LNCaP clone FGC (cell line): ENCODE measurements around the gene RUSF1.

Source experiments
- DNase-seq: peaks from one replicate; pipeline ENCODE4 v3.0.0-alpha.2; 2011; ENCODE audit warnings: low read depth
- H3K4me3 ChIP-seq: 2 replicates; pipeline ENCODE4 v1.5.1; 2011; ENCODE audit warnings: mild to moderate bottlenecking, low read depth, low read length, control low read depth
- TF ChIP-seq, protein P1 (sequence below): IDR thresholded peaks from 2 replicates; pipeline ENCODE4 v1.5.1; 2012; ENCODE audit warnings: mild to moderate bottlenecking; ENCODE audit not compliant: control insufficient read depth, insufficient read depth; ENCODE audit errors: extremely low read depth

RUSF1 gene

GRCh38 chr16:31493506-31494125, 14.6 kb downstream of the RUSF1 start:
- DNase-seq: no peak
- TF ChIP-seq, protein P1, sequence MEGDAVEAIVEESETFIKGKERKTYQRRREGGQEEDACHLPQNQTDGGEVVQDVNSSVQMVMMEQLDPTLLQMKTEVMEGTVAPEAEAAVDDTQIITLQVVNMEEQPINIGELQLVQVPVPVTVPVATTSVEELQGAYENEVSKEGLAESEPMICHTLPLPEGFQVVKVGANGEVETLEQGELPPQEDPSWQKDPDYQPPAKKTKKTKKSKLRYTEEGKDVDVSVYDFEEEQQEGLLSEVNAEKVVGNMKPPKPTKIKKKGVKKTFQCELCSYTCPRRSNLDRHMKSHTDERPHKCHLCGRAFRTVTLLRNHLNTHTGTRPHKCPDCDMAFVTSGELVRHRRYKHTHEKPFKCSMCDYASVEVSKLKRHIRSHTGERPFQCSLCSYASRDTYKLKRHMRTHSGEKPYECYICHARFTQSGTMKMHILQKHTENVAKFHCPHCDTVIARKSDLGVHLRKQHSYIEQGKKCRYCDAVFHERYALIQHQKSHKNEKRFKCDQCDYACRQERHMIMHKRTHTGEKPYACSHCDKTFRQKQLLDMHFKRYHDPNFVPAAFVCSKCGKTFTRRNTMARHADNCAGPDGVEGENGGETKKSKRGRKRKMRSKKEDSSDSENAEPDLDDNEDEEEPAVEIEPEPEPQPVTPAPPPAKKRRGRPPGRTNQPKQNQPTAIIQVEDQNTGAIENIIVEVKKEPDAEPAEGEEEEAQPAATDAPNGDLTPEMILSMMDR: no peak
- no peak overlapping the region for H3K4me3 ChIP-seq

- TF ChIP-seq, protein P1: no peak
- DNase-seq: no peak
- H3K4me3 ChIP-seq: no peak overlapping the region
These were observed 16.3 kb downstream of the RUSF1 start for GRCh38 chr16:31491778-31492418.

DNA sequence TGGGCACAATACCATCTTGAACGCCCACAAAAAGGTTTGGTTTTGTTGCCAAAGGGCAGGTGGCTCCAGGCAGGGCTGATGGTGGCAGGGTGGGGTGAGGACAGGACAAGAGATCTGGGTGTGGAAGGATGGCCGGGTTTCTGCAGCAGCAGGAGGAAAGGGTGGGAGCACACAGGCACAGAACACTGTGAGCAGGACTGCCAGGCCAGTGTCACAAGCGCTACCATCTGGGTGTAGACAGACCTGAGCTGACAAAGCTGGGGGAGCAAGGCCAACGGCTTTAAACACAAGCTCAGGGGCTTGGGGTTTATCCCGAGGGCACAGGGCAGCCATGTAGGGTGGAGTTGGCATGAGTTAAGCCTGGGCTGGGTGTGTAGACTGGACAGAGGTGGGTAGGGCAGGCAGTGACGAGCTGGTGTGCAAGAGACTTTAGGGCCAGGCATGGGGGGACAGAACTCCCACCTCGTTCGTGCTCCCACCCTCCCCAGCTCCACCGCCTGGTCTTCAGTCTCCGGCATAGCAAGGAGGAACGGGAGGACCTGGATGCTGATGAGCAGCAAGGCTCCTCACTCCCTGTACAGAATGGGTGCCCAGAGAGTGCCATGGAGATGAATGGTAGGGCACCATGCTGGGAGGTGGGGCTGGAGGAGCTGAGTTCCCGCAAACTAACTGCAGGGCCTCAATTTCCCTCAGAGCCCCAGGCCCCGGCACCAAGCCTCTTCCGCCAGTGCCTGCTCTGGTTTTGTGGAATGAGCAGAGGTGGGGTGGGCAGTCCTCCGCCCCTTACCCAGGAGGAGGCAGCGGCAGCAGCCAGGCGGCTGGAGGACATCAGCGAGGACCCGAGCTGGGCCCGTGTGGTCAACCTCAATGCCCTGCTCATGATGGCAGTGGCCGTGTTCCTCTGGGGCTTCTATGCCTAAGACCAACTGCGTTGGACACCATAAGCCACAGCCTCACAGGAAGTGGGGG, 18.3 kb downstream of the RUSF1 start:
- TF ChIP-seq, protein P1: no peak
- DNase-seq: no peak
- no peak overlapping the region for H3K4me3 ChIP-seq

DNA sequence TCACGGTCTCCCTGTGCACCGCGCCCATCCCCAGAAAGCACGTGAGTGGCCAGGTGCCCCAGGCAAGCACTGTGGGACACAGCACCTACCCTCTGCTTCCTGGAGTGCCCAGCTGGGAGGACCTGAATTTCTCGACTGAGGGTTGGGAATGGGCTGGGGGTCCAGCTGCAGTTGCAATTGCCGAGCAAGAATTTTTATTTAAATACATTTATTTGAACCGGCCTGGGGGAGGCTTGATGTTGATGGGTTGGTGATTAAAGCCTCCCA, 19.0 kb downstream of the RUSF1 start:
- no peak for DNase-seq
- TF ChIP-seq, protein P1: no peak

GRCh38 chr16:31488468-31489297, 19.5 kb downstream of the RUSF1 start:
- peak overlapping the region; percentile 49 for H3K4me3 ChIP-seq
- DNase-seq: no peak
- TF ChIP-seq, protein P1: no peak

More for the DNA sequence above, 19.0 kb downstream of the RUSF1 start:
- no peak overlapping the region for H3K4me3 ChIP-seq

DNA sequence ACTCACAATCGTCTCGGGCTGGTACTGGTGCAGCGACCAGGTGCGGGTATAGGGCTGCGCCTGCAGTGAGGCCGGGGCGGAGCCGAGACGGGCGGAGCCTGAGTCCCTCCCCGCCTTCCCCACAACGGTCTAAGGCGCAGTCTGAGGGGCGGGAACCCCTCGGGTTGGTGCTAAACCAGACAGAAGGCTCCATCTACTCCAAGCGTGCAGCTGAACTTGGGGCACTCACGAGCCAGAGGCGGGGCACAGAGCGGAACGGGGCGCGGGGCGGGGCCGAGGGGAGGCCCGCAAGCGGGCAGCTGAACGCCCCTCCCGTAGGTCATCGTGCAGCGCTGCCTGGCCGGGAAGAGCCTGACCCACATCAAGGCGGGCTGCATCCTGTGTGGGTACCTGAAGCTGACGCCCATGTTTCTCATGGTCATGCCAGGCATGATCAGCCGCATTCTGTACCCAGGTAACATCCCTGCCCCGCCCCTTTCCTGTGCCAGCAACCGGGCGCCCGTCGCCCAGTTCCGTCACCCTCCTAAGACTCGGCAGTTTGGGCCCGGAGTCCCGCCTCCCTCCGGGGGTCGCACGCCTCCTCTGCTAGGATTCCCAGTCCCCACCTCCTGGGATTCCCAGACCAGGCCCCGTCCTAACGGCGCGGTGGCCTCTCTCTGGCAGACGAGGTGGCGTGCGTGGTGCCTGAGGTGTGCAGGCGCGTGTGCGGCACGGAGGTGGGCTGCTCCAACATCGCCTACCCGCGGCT, 20.3 kb downstream of the RUSF1 start:
- peak overlapping the region; percentile 49 for H3K4me3 ChIP-seq
- TF ChIP-seq, protein P1: no peak
- DNase-seq: no peak
